T follicular helper cell (primary cell): ENCODE results near the gene FOS.

Source experiments
- DNase-seq: peaks from one replicate; pipeline ENCODE4 v3.0.0-alpha.2; 2020; ENCODE audit warnings: low read depth

The FOS gene

DNA sequence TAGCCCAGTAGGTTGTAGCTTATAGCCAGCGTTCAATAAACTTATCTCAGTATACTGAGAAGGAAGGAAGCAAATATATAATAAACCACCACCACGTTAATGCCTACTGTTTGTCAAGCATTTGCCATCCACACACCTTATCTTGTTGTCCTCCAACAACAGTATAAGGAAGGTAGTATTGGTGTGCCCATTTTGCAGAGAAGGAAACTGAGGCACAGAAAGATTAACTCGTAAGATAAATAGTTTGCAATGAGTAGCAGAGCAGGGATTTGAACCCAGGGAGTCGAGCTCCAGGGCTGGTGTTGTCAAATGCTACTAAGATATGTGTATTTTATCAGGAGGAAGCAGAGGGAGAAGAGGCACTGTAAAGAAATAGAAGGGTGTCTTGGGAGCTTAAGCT lies 27.8 kb upstream of the FOS start:
- no peak for DNase-seq

DNA sequence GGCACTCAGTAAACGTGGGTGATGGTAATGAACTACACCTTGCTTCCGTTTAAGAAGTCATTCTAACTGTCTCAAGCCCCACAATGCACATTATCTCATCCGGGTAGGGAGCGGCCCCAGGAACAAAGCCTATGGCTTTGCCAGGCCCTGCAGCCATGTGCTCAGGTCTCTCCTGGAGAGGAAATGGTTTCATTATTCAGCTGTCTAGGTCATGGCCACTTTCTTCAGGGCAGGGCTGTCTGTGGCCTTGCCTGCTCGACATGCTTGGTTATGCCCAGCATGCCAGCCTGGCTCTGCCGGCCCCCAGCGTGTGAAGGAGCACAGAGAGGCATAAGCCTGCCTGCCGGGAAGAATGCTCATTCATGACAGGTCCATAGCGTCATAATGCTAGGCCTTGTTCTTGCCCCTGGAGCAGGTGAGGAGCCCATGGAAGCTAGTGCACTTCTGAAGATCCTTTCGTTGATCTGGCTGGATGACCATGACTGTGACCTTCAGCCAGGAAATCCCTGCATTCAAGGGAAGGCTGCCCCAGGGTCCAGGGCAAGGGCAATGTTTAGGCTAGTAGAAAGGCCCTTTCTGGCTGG lies 26.3 kb upstream of the FOS start:
- no peak for DNase-seq

DNA sequence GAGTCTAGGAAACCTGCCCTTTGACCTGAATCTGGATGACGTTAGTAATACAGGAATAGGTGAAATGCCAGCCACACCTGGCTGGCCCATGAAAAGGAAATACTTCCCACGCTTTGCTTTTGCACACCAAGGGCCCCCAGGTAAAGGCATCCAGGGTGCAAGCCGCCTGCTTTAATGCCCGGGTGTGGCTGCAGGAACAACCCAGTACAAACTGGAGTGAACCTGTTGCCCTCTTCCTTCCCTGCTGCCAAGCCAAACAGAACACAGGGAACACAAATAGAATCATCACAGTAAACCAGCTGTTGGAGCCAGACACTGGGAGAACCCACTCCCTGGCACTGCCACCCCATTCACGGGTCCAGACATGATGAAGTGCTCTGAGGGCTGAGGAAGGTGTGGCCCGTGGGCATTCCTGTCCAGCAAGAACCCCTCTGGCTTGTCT lies 24.2 kb upstream of the FOS start:
- DNase-seq = no peak

DNA sequence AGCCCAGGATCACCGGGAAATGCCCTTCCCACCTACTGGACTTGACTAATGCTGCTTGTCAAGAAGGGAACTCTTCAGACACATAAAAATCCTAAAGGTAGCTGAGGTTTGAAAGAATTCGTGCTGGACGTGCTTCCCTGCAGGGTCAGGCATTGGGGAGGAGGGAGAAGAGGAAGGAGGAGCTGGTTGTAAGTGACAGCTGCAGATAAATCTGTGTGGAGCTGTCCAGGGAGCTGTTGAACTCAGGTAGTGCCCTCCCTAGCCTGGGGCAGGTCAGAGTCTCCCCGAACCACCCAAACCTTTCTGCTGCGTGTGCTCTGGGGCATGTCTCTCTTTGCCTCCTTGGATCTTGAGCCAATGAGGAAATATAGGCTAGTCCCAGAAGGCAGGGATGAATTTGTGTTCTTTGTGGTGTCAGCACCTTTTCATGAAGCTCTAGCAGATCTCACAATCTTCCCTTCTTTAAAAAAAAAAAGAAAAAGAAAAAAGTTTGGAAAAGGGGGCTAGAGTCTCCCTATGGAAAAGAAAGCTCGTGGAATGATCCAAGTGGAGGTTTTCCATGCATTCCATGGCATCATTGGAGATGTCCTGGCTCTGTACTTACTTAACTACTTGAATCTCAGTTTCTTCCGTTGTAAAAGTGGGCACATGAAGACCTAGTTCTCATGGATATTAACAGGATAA lies 23.6 kb upstream of the FOS start:
- no peak for DNase-seq

DNA sequence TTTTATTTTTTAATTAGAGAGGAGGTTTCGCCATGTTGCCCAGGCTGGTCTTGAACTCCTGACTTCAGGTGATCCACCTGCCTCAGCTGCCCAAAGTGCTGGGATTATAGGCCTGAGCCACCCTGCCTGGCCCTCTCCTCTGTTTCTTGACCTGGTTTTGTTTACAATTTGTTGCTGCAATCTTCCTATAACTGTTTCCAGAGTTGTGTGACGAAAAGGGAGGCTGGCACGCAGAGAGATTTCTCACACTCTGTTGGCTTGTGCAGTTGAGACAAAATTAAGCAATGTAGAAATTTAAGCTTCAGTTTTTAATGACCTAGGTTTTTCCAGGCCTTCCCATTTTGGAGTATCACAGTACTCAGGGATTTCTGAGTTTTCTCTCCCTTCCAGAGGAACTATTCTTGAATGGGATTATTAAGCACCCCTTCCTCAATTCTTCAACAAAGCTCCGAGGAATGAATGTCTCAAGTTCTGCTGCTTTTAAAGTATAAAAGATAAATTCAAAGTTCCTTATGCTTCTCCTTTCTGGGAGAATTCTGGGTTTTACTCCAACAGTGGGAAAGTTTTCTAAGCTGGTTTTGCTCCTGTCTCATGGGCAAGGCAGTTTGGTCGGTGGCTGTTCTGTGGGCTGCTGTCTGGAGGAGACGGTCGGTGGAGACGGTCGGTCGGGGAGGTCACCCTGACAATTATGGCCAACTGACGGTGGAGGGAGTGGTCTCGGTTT lies 20.4 kb upstream of the FOS start:
- DNase-seq = no peak

DNA sequence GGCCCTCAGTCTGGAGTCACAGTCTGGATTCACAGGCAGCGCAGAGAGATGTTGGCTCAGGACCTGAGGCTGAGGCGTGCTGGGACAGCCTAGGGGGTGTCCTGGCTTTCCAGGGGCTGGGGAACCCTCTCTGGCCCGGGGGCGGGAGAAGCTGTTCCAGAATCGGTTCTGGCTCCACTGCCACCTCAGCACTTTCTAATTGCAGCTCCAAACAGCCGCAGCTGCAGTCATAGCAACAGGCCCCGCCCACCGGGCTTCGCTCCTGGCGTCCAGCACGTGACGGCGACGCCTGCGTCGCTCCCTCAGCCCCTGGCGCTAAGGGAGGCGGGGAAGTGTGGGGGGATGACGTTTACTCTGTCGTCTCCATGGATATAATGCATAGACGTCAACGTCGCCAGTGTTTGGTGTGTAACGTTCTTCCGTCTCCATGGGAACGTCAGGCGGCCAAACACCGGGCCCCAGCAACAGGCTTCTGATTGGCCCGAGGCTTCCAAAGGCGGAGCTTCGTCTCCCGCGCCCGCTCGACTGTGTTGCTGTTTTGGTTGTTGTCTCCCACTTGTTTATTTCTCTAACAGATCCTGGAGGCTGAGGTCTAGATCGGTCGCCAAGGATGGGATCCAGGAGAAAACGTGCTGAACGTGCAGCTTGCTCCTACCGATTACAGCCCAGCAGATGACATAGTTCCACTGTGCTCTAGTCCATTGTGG lies 19.7 kb upstream of the FOS start:
- peak; percentile 100 for DNase-seq

DNA sequence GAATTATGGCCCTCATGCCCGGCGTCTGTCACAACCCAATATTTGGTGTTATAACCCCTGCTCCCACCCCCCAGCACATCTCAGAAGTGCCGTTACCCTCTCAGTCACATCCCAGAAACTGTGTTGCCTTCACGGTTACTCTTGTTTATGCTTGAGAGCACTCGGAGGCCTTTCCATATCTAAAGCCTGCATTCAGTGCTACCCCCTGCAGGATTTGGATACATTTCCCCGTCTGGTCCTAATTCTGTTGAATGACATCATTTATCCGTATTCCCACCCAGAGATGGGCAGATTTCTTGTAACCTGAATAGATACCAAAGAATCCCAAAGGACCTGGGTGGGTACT lies 19.1 kb upstream of the FOS start:
- DNase-seq = no peak

DNA sequence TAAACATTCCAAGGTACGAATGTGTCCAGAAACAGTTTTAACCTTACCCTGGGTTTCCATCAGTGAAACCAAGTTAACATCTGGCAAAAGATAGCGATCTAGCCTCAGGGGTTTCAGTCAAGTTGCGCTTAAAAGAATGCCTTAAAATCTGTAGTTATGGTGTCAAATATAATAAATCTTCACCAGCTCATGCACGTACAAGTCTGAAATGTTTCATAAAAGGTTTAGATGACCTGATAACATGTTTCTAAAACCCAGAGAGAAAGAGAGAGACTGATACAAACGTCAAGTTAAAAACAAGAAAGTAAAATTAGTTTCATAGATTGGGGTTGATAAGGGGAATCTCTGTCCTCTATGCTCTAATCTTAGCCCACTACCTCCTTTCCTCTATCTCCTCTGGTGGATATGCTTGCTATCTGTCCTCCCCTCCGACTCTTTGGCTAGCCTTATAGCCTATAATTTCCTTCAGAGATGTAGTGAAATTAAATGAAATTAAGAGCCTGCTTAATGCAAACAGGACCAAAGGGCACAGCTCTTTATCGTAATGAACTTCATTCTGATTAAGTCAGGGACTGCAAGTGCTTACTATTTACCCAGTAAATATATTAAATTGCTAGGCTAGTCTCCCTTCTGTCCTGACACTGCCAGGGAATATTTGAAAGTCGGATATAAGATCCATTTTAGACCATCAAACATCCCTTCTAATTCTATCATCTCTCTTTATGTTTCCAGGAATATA lies 18.4 kb upstream of the FOS start:
- DNase-seq = no peak

DNA sequence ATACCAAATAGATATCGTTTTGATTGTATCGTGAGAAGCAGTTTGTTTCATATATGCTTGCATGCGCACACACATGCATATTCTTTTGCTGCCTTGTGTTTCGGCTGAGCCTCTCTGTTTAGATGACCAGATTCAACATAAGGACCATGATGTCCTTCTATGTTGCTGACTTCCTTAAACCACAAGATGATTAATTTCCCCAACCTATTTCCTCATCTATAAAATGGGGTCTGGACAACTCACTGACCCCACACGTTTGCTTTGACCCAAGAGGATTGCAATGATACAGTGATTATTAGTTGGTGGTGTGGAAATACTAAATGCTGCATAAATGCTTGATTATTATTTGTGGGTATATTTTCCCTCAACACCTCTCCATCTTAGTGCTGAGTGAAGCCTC lies 16.8 kb upstream of the FOS start:
- no peak for DNase-seq

DNA sequence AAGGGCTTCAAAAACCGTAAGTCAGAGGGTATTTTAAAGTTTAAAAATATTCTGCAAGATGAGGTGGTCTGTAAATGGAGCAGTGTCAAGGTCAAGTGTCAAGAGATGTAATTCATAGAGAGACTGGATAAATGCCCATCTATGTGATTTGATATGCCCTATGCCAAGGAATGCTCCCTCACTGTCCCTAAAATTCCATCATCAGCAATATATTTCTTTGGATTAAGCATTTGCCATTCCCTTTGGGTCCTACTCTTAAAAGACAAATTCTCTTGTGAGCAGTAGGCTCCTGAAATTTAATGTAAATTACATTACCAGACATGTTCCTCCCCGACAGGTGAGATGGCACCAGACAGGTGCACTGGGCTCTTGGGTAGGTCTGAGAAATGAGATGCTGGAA lies 16.0 kb upstream of the FOS start:
- no peak for DNase-seq

DNA sequence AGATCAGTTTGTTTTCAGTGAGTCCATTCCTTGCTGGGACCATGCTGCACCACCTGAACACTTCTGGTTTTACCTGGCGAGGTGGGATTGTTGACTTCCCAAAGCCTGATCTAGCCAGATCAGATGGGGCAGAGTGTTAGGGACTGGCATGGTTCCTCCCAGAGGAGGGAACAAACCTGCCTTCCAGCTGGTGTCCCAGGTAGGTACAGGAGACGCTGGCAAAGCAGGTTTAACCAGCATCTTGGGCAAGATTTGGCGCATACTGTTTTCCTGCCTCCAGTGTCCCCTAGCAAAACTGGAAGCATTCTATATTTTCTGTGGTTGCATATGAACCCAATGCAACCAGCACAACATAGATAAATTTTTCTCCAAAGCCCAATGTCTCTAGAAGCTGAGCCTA lies 14.6 kb upstream of the FOS start:
- DNase-seq = no peak

DNA sequence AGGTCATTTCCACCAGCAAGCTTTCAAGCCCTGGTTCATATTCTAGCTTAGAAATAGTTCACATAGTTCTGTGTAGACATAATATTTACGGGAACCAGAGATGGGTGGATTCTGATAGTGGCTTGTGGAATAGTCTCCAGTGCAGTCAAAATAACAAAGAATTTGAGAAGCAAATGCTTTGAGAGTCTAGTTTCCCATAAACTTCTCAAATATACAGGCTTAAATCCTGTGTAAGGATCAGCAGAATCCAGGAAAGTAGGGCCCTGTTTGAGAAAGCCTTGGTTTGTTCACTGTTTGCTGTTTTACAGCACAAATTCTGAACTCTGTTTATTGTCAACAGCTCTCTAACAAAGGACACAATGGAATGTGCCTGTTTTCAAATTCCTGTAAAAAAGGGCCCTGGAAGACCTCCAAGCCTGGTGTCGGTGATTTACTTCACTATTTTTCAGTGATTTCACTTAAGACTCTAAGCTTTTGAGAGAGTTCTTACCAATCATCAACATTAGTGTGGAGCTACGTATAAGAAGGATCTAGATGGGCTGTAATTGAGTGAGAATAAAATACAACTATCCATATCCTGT lies 11.4 kb upstream of the FOS start:
- no peak for DNase-seq

DNA sequence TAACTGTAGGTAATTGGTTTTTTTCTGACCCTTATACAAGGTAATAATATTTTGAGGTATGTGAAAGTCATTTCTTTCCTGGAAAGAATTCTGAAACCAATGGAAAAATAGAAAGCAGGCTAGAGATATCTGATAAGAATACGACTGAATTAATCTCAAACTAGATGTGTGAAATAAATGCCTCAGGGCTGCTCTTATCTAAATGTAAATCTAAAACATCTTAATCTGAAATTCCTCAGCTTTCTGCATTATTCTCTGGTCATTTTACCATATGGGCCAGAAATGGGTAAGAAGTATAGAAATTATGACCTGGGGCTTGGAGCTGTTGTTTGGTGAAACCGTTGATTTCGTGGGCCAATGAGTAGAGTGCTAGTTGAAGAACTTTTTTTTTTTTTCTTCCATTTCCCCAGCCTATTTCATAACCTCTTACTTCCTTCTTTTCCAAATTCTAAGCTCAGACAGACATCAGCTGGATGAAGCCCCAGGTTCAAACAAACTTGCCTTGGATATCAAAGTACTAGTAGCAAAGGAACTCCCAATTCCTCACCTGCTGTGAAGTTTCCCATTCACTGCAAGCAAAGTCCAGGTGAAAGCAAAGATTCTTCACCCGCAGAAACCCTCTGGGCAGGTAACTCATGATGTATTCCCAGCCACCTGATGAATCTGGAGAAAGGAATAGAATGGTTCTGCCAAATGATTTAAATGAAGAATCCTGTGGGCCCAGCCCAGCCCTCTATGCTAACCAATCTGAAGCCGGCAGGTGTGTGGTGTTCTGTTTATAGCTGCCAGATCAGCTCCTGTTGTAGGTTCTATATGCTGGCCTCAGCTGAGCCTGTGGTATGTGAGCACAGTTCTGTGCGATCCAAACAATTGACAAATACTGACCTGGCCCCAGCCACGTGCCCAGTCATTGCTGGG lies 9.7 kb upstream of the FOS start:
- DNase-seq = no peak

DNA sequence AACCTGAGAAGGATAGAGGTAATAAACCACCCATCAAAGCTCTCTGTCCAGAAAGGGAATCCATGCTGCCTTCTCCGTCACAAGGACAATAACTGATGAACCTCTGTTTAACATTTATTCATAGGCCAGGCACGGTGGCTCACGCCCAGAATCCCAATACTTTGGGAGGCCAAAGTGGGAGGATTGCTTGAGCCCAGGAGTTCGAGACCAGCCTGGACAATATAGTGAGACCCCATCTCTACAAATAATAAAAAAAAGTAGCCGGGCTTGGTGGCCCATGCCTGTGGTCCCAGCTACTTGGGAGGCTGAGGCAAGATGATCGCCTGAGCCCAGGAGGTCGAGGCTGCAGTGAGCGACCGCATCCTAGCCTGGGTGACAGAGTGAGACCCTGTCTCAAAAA lies 7.1 kb upstream of the FOS start:
- DNase-seq = no peak

DNA sequence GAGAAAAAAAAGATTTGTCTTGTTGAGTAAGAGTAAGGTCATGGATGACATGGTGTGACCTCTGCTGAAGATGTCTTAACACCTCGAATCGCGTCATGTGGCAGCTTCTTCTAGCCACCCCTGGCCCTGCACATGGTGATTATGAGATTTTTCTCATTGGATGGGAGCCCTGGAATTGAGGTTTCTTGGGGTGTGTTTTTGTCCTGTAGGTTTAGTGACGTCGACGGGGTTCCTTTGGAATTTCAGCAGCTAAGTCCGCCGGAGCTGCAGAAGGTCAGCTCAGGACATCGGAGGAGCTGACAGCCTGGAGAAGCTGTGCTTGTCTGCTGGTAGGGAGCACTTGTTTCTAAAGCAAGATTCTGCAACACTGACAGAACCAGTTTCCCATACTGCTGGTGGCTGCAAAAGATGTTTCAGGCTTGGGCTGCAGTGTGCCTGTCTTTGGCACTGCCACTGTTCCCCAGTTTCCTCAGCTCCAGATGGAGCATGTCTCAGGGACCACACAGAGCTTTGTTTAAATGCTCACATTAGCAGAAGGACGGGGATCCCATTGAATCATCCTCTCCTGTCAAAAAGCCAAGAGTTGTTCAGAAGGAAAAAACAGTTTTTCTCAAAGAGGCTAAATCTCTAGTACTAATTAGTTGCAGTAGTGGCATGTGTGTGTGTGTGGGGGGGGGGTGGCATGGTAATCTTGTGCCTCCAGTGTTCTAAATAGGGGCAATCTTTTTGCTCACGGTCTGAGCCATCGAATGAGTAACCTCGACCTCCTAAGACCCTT lies 5.2 kb upstream of the FOS start:
- DNase-seq = no peak

DNA sequence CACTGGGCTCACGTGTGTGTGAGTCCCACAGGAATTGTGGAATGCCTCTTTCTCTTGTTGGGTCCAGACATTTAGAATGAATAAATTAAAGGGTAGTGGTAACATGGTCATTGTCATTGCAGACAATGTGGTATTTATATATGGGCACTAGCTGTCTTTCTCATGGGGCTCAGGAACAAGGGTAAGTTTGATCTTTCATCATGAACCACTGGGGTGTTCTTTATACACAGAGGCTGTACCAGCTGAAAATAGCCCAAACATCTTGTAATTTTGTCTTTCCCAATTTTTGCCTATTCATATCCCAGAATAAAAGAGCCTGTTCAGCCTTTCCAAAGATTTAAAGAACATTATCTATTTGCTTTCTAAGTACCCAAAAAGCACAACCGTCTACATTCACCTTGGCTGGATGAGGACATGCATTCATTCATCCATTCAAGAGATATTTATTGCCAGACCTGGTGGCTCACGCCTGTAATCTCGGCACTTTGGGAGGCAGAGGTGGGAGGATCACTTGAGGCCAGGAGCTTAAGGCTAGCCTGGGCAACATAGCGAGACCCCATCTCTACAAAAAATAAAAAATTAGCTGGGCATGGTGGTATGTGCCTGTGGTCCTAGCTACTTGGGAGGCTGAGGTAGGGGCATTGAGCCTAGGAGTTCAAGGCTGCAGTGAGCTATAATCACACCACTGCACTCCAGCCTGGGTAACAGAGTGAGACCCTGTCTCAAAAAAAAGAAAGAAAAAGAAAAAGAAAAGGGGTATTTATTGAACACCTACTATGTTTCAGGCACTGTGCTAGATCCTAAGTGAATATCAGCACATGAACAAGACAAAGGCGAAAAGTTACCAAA lies 4.4 kb upstream of the FOS start:
- no peak for DNase-seq

DNA sequence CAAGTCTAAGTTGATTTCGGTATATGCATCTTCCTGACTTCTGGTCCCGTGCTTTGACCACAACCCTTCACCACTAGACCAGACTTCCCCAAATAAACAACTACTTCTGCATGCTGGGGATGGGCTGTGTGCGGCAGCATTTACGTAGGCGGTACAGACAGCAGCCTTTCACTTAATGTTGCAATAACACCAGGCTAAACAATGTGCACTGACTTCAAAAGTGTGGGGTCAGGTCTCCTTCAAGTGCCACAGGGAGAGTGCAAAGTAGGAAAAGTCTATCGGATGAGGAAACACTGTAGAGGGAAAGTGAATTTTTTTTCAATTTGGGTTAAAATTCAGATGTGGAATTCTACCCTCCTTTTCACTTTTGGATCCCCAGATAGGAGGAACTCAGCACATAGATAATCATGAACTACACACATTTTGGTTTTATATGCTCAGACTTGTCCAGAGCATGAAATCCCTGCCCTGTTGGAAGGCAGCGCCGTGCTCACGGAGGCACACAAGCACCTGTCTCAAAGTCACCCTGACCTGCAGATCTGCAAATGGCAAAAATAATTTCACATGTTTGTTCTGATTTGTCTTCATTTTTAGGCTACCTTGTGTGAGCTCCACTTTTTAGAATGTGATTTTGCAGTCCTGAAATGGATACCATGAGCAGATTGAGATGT lies 3.6 kb upstream of the FOS start:
- DNase-seq = peak; percentile 66

DNA sequence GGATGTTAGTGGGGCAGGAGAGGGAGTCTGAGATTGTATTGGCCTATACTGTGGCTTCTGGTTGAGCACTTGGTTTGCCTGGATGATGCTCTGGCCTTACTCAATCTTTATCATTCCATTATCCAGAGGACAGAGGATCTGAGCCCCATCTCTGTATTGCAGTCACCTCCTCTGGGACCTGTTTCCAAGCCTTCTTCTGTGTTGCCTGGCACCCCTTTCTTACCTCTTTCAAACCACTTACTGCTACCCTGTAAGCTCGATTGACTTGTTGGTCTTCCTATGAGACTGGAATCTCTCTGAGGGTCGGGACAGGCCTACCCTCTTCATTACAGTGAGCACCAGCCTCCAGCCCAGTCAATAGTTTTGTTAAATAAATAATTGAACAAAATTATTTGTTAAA lies 3.0 kb upstream of the FOS start:
- DNase-seq = no peak
